Measurements from ENCODE around the gene MZF1. TPM values are rescaled to one million over a fixed set of nuclear protein-coding genes. Genes with fewer than 3 reads are reported as not detected.

MZF1 gene
- total RNA-seq, 1 donor from 2014 or later = 30.9 TPM

DNA sequence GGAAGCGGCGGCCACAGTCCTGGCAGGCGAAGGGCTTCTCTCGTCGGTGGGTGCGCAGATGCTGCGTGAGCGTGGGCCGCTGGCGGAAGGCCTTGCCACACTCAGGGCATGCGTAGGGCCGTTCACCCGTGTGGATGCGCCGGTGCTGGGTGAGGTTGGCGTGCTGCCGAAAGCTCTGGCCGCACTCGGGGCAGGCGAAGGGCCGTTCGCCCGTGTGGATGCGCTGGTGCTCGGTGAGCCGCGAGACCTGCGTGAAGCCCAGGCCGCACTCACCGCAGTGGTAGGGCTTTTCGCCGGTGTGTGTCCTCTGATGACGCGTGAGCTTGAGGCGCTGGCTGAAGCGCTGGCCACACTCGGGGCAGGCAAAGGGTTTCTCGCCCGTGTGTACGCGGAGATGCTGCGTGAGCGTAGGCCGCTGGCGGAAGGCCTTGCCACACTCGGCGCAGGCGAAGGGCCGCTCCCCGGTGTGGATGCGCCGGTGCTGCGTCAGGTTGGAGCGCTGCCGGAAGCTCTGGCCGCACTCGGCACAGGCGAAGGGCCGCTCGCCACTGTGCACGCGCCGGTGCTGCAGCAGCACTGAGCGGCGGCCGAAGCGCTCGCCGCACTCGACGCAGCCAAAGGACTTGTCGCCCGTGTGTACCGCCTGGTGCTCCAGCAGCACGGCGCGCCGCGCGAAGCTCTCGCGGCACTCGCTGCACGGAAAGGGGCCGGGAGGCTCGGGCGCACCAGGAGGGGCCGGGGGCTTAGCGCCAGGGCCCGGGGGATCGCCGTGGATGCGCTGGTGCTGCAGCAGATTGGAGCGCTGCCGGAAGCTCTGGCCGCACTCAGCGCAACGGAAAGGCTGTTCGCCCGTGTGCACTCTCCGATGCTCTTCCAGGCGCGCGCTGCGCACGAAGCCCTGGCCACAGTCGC lies 10.8 kb downstream of the MZF1 start:
- H3K4me1 Mint-ChIP-seq (ENCODE audit: unreplicated experiment) = peaks cover 12% of the 10 kb centered on the region
- no peaks in the 10 kb centered on the region for H3K9me3 Mint-ChIP-seq (ENCODE audit: unreplicated experiment)
- H3K4me3 Mint-ChIP-seq (ENCODE audit: unreplicated experiment) = no peak overlapping the region
- no peaks in the 10 kb centered on the region for H3K27me3 Mint-ChIP-seq (ENCODE audit: unreplicated experiment)
- no peaks in the 10 kb centered on the region for H3K36me3 Mint-ChIP-seq (ENCODE audit: unreplicated experiment)
- TF ChIP-seq, protein P1, sequence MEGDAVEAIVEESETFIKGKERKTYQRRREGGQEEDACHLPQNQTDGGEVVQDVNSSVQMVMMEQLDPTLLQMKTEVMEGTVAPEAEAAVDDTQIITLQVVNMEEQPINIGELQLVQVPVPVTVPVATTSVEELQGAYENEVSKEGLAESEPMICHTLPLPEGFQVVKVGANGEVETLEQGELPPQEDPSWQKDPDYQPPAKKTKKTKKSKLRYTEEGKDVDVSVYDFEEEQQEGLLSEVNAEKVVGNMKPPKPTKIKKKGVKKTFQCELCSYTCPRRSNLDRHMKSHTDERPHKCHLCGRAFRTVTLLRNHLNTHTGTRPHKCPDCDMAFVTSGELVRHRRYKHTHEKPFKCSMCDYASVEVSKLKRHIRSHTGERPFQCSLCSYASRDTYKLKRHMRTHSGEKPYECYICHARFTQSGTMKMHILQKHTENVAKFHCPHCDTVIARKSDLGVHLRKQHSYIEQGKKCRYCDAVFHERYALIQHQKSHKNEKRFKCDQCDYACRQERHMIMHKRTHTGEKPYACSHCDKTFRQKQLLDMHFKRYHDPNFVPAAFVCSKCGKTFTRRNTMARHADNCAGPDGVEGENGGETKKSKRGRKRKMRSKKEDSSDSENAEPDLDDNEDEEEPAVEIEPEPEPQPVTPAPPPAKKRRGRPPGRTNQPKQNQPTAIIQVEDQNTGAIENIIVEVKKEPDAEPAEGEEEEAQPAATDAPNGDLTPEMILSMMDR (IDR thresholded peaks at IDR 0.05) = no peak
- no peak overlapping the region for H3K27ac Mint-ChIP-seq (ENCODE audit: unreplicated experiment)
- no peak for DNase-seq (ENCODE audit: extremely low spot score, unreplicated experiment)

DNA sequence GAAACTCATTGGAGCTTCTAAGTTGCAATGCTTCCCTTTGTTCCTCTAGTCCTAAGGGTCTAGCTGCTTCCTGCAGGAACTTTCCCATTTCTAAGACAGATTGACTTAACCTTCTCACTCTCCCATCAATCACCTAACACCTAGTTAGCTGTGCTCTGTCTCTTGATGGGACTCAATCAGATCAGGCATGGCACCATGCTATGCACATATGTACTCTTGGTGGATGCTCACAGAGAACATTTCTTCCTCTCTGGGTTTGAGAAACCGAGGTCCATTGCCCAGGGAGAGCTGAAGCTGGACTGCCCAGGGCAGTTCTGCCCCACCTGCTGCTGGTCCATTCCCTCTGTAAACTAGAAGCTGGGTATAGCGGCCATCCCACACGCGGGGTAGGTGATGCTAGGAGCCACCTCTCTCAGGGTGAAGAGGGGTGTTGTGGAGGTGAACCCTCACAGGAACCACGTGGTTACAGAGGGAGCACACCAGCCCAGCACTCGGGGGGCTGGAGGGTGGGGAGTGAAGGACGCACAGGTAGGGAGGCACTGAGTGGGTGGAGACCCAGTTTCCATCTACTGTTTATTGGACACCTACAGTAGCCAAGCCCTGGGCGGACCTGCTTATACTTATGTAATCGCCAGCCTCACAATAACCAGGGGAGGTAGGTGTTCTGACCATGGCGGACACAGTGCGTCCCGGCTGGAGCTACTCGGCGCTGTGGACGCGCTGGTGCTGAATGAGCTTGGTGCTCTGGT lies 11.6 kb downstream of the MZF1 start:
- TF ChIP-seq, protein P1 (IDR thresholded peaks at IDR 0.05) = no peak
- Mint-ChIP-seq H3K4me1 (ENCODE audit: unreplicated experiment) (peaks cover 20% of the 10 kb centered on the region), H3K4me3 (ENCODE audit: unreplicated experiment) (no peak overlapping the region), H3K36me3 (ENCODE audit: unreplicated experiment) (peaks cover 2% of the 10 kb centered on the region), H3K9me3 (ENCODE audit: unreplicated experiment) (no peaks in the 10 kb centered on the region), H3K27ac (ENCODE audit: unreplicated experiment) (no peak overlapping the region), H3K27me3 (ENCODE audit: unreplicated experiment) (no peaks in the 10 kb centered on the region)
- DNase-seq (ENCODE audit: extremely low spot score, unreplicated experiment) = no peak

DNA sequence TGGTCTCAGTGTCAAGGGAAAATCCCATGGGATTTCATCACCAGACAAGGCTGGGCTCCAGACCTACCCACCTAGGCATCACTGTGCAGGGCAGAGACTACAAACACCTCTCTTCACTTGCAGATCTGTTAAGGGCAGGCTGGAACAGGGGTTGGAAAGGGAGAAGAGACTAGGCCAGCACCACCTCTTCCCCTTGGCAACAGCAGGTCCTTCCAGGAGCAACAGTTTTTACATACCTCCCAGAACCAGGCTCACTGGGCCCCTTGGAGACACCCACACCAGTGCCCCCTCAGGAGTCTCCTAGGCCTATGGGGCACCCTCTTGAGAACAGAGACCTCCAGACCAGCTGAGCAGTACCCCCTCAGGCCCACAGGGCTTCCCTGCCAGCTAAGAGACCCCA lies 12.2 kb downstream of the MZF1 start:
- H3K4me1 Mint-ChIP-seq (ENCODE audit: unreplicated experiment) = peaks cover 26% of the 10 kb centered on the region
- H3K27ac Mint-ChIP-seq (ENCODE audit: unreplicated experiment) = peak overlapping the region; percentile 99

DNA sequence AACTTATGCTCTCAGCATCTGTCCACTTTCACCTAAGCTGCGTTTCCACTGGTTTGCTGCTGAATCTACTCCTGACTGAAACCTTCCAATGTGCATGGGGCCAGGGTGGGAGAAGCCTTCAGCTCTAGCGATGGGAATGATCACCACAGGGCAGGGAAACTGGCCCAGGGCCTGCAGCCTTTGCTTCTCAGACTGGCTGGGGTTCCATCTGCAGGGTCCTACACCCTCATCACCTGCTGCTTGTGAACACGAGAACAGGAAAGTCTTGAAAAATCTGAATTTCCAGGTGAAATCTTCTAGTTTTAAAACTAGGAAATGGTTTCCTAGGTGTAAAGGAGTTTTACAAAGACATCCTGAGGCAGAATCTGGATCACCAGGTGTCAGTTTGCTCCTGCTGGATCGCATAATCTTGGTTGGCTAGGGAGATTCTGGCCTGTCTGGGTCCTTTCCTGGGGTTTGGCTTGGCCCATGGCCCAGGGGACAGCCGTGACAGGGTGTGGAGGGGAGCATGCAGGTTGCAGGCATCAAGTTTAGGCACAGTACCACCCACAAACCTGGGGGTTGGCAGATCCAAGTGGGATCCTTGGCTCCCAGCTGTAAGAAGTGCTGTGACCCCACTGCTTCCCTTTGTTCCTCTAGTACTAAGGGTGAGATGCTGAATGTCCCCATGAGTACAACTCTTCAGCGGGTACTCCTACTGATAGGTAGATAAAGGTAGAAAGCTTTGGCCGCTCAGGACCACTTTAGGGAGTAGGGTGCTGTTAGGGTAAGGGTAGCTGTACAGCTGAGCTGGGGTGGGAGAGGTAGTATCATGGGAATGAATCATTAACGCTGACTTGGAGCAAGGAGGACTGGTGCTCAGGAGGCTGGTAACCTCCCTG lies 12.9 kb downstream of the MZF1 start:
- peak overlapping the region; percentile 97 for H3K4me3 Mint-ChIP-seq (ENCODE audit: unreplicated experiment)
- no peaks in the 10 kb centered on the region for H3K9me3 Mint-ChIP-seq (ENCODE audit: unreplicated experiment)
- H3K4me1 Mint-ChIP-seq (ENCODE audit: unreplicated experiment) = peaks cover 29% of the 10 kb centered on the region
- peaks cover 10% of the 10 kb centered on the region for H3K36me3 Mint-ChIP-seq (ENCODE audit: unreplicated experiment)
- DNase-seq (ENCODE audit: extremely low spot score, unreplicated experiment) = no peak
- no peaks in the 10 kb centered on the region for H3K27me3 Mint-ChIP-seq (ENCODE audit: unreplicated experiment)
- H3K27ac Mint-ChIP-seq (ENCODE audit: unreplicated experiment) = peak overlapping the region; percentile 99
- TF ChIP-seq, protein P1 (IDR thresholded peaks at IDR 0.05) = no peak

More for the DNA sequence above, 12.2 kb downstream of the MZF1 start:
- H3K4me3 Mint-ChIP-seq (ENCODE audit: unreplicated experiment) = no peak overlapping the region
- TF ChIP-seq, protein P1 (IDR thresholded peaks at IDR 0.05) = no peak
- no peaks in the 10 kb centered on the region for H3K27me3 Mint-ChIP-seq (ENCODE audit: unreplicated experiment)
- no peaks in the 10 kb centered on the region for H3K9me3 Mint-ChIP-seq (ENCODE audit: unreplicated experiment)
- no peak for DNase-seq (ENCODE audit: extremely low spot score, unreplicated experiment)
- H3K36me3 Mint-ChIP-seq (ENCODE audit: unreplicated experiment) = peaks cover 7% of the 10 kb centered on the region
